ENCODE data around the gene TFF3. TPM values are rescaled to one million over a fixed set of nuclear protein-coding genes. Genes with fewer than 3 reads are reported as not detected.

The TFF3 gene
- total RNA-seq (2014; rRNA removed; shearing (Covaris generic)) (not detected in 2 replicates), total RNA-seq (2022) (not detected in 2 replicates), Bru-seq, nascent RNA (not detected), BruChase-seq, experiment 1, labeled RNA remaining after a 6-hour chase (not detected), BruChase-seq, experiment 2, labeled RNA remaining after a 2-hour chase (not detected)
- long read RNA-seq, result 0 reads

GRCh38 chr21:42315296-42315891 is at the start of gene TFF3:
Gene TFF3 (minus strand): TSS chr21:42315409. CDS start chr21:42315374, 35 bp downstream.
- H3K79me2 ChIP-seq (ENCODE audit: insufficient read depth, low read depth, low read length), result no peaks in the 10 kb centered on the region
- no TSS peak for BruUV-seq (replicated peaks)
- ChIA-PET CTCF (ENCODE audit: unreplicated experiment) (interaction anchor here (0.7 kb wide), 1 partner anchor 85 kb away, joined by 3 read pairs; no protein-coding TSS in a partner anchor), POLR2A (no interaction called here)
- no peaks in the 10 kb centered on the region for H3K9me3 ChIP-seq (ENCODE audit: low read length)
- no peaks in the 10 kb centered on the region for H3K9me2 ChIP-seq (ENCODE audit: insufficient read depth, low read length)
- TF ChIP-seq, protein P1, sequence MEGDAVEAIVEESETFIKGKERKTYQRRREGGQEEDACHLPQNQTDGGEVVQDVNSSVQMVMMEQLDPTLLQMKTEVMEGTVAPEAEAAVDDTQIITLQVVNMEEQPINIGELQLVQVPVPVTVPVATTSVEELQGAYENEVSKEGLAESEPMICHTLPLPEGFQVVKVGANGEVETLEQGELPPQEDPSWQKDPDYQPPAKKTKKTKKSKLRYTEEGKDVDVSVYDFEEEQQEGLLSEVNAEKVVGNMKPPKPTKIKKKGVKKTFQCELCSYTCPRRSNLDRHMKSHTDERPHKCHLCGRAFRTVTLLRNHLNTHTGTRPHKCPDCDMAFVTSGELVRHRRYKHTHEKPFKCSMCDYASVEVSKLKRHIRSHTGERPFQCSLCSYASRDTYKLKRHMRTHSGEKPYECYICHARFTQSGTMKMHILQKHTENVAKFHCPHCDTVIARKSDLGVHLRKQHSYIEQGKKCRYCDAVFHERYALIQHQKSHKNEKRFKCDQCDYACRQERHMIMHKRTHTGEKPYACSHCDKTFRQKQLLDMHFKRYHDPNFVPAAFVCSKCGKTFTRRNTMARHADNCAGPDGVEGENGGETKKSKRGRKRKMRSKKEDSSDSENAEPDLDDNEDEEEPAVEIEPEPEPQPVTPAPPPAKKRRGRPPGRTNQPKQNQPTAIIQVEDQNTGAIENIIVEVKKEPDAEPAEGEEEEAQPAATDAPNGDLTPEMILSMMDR (conservative IDR thresholded peaks at IDR 0.05; ENCODE audit: low read length), result no peak
- TF ChIP-seq EZH2phosphoT487 (IDR thresholded peaks at IDR 0.05; ENCODE audit: borderline replicate concordance, low read depth, low read length), result no peak
- H3K4me1 ChIP-seq (ENCODE audit: insufficient read depth, low read length, poor library complexity, severe bottlenecking), result peaks cover 10% of the 10 kb centered on the region
- no peaks in the 10 kb centered on the region for H3K36me3 ChIP-seq (ENCODE audit: insufficient read depth, low read length)
- no peak within 1 kb of the TSS for H3K4me3 ChIP-seq (ENCODE audit: low read depth, low read length, poor library complexity, severe bottlenecking)
- DNase-seq (ENCODE audit: low spot score), result no peak
- H2AFZ ChIP-seq (ENCODE audit: low read length), result no peak within 1 kb of the TSS
- H4K20me1 ChIP-seq (ENCODE audit: insufficient read depth, low read length), result no peaks in the 10 kb centered on the region
- H3K27ac ChIP-seq (ENCODE audit: low read depth, low read length, poor library complexity, severe bottlenecking), result no peak within 1 kb of the TSS
- intact Hi-C loops (cut with micrococcal nuclease; ENCODE audit: unreplicated experiment), result no loop called here
- H3K4me2 ChIP-seq (ENCODE audit: low read length), result no peak within 1 kb of the TSS

DNA sequence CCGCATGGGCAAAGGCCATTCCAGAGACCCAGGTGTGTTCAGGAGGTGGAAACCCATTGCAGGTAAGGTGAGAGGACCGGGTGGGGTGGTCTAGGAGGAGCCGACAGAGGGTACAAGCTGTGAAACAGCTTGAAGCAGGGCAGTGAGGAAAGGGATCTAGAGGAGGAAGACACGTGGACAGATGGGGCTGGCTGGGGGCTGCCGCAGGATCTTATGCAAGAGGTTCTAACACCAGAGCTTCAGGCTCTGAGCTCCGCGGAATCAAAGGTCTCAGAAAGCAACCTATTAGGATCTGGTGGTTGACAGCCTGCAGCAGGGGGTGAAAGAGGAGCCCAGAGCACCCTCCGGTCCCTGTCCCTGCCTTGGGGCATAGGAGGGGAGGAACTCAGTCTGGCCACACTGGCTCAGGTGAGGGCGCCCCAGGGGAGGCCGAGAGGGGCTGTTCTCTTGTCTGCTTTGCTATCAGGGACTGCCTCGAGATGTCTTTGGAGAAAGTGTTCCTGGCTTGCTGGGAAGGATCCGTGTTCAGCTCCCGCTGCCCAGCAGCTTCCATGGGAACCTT is 49.2 kb upstream of the TFF3 start:
- H3K9me2 ChIP-seq (ENCODE audit: insufficient read depth, low read length), result no peaks in the 10 kb centered on the region
- peaks cover 26% of the 10 kb centered on the region for H3K4me1 ChIP-seq (ENCODE audit: insufficient read depth, low read length, poor library complexity, severe bottlenecking)
- POLR2A ChIA-PET, result no interaction called here
- no peak overlapping the region for H3K4me2 ChIP-seq (ENCODE audit: low read length)
- CTCF ChIA-PET (ENCODE audit: unreplicated experiment), result no interaction called here
- H3K9me3 ChIP-seq (ENCODE audit: low read length), result 0 out of 2 replicates have a peak, but pooled peaks cover 8% of the 10 kb centered on the region
- no peak overlapping the region for H2AFZ ChIP-seq (ENCODE audit: low read length)
- H3K27ac ChIP-seq (ENCODE audit: low read depth, low read length, poor library complexity, severe bottlenecking), result no peak overlapping the region
- intact Hi-C loops (cut with micrococcal nuclease; ENCODE audit: unreplicated experiment), result loop anchor here (10.0 kb wide), 1 partner anchor 90 kb away; no protein-coding TSS in a partner anchor
- H3K4me3 ChIP-seq (ENCODE audit: low read depth, low read length, poor library complexity, severe bottlenecking), result no peak overlapping the region
- DNase-seq (ENCODE audit: low spot score), result no peak
- no peaks in the 10 kb centered on the region for H3K36me3 ChIP-seq (ENCODE audit: insufficient read depth, low read length)
- H3K79me2 ChIP-seq (ENCODE audit: insufficient read depth, low read depth, low read length), result no peaks in the 10 kb centered on the region
- no peaks in the 10 kb centered on the region for H4K20me1 ChIP-seq (ENCODE audit: insufficient read depth, low read length)
- BruUV-seq (replicated peaks), result no TSS peak
- TF ChIP-seq, protein P1 (conservative IDR thresholded peaks at IDR 0.05; ENCODE audit: low read length), result no peak
- TF ChIP-seq EZH2phosphoT487 (IDR thresholded peaks at IDR 0.05; ENCODE audit: borderline replicate concordance, low read depth, low read length), result no peak
